ENCODE measurements around the gene DNAJA1.

GRCh38 chr9:33046061-33046460 lies 21.0 kb downstream of the DNAJA1 start:
- TF ChIP-seq CTCF (IDR thresholded peaks at IDR 0.05), result no peak
- TF ChIP-seq EZH2 (IDR thresholded peaks at IDR 0.05), result no peak

Measured in neural progenitor cell (in vitro differentiated cells).